Hepatocyte (in vitro differentiated cells): Measurements from ENCODE around the gene CDH5.

Source experiments
- CTCF ChIP-seq: fragments of 200-600 bp; sonication (generic); IDR thresholded peaks from 2 replicates; pipeline ENCODE4 v1.5.1; 2016; ENCODE audit warnings: antibody characterized with exemption, mild to moderate bottlenecking; ENCODE audit not compliant: poor library complexity
- EZH2phosphoT487 ChIP-seq: fragments of 200-600 bp; sonication (generic); IDR thresholded peaks from one replicate; pipeline ENCODE4 v1.6.1; 2018; ENCODE audit warnings: antibody characterized with exemption, mild to moderate bottlenecking, low read depth, moderate library complexity; ENCODE audit not compliant: unreplicated experiment, severe bottlenecking

- no peak for TF ChIP-seq CTCF
- no peak for TF ChIP-seq EZH2phosphoT487
Observed at GRCh38 chr16:66334853-66335574, 31.5 kb upstream of the CDH5 start.
